Uterus (tissue), 2 donors: ENCODE data around the gene BCAS3.

ENCODE experiments used
- CTCF ChIP-seq, 4 experiments: fragments of 200-600 bp in 2 of 4; fragments of 450-650 bp in 2 of 4; sonication (generic) in 2 of 4; IDR thresholded peaks; one replicate each; pipeline ENCODE4 v1.5.1; 2016 to 2019; ENCODE audit warnings: antibody characterized with exemption in 4 of 4, mild to moderate bottlenecking in 2 of 4, moderate library complexity in 1 of 4
- POLR2A ChIP-seq, 2 donors: fragments of 450-650 bp; IDR thresholded peaks; one replicate each; pipeline ENCODE4 v1.6.1; 2016; ENCODE audit warnings: antibody characterized with exemption in 2 of 2, mild to moderate bottlenecking in 1 of 2, moderate library complexity in 1 of 2

GRCh38 chr17:61227866-61228265, 550.2 kb downstream of the BCAS3 start:
- TF ChIP-seq POLR2A (IDR thresholded peaks at IDR 0.05): no peak
- TF ChIP-seq CTCF (IDR thresholded peaks at IDR 0.05): no peak
